ENCODE measurements around the gene SLC13A3.

Gene SLC13A3

DNA sequence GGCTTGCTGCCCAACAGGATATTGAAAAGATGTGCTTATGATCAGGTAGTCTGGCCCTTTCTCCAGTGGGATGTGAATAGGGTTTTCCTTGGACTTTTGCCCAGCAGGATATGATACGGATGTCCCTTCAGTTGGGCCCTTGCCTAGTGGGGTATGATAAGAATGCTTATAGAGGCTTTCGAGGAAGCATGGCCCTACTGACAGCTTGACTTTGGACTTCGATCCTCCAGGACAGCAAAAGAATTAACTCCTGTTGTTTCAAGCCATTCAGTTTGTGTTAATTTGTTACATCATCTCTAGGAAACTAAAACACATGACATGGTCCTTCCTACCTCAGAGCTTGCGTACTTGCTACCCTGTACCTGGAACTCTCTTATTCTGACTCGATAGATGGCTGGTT lies 128.2 kb downstream of the SLC13A3 start:
- DNase-seq (ENCODE audit: low spot score), result no peak

GRCh38 chr20:46520976-46521579 lies 130.2 kb downstream of the SLC13A3 start:
- peak; percentile 39 for DNase-seq (ENCODE audit: low spot score)

- no peak for DNase-seq (ENCODE audit: low spot score)
Observed at GRCh38 chr20:46520540-46520939, 130.7 kb downstream of the SLC13A3 start.

- DNase-seq (ENCODE audit: low spot score), result no peak
Observed at GRCh38 chr20:46519471-46520068, 131.7 kb downstream of the SLC13A3 start.

DNA sequence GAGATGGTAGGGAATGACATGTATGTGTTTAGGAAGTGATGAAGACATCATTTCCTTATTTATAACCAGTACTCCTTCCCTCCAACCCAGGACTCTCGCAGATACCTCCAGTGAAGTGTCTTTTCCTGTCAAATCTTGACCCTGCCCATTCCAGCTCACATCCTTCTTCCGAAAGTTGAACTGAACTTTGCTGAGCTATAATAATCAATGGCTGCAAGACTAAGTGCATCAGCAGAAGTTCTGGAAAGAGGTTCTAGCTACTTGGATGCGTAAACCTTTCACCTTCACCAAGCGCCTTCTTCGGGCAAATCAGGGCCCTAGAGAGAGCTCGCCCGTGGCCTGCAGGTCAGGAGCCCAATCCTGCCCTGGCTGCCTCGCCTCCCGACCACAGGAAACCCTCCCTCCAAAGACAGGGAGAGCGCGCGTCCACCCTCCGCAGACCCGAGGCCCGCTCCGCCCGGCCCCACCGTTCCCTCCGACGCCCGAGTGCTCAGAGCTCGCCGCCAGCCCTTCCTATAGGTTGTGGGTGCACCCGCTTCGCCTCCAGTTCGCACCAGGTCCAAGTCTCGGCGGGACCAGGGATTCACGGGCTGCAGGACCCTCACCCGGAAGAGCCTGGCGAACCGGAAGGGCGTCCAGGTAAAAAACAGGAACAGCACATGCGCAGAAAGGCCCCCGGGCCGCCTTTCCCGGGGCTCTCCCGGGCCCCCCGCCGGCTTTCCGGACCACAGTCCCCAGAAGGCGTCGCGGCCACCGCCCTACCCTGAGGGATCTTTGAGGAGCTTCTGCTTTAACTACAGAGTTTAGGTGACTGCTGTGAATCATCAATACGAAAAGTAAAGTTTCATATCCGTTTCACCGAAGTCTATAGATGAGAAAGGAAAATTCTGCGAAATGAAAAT lies 138.1 kb downstream of the SLC13A3 start, which contains the start of gene ZNF334:
ZNF334 (minus strand) TSS at position 617 of the 902 bp plus-strand sequence. CDS start 1,457 bp downstream, outside the sequence.
- DNase-seq (ENCODE audit: low spot score), result no peak

GRCh38 chr20:46509523-46509922 lies 141.7 kb downstream of the SLC13A3 start:
- DNase-seq (ENCODE audit: low spot score), result no peak
